GM19035 (cell line): ENCODE results near the gene PITHD1.
"Not testable (repeated sequence)": the region's sequence is repeated elsewhere in the genome, so short reads cannot be mapped to it uniquely, and the experiment has no call there.

Experiments used
- ATAC-seq: cut with Tn5 transposase; IDR thresholded peaks from one replicate; pipeline ENCODE4 v1.9.1; 2021; ENCODE audit not compliant: unreplicated experiment

The PITHD1 gene

DNA sequence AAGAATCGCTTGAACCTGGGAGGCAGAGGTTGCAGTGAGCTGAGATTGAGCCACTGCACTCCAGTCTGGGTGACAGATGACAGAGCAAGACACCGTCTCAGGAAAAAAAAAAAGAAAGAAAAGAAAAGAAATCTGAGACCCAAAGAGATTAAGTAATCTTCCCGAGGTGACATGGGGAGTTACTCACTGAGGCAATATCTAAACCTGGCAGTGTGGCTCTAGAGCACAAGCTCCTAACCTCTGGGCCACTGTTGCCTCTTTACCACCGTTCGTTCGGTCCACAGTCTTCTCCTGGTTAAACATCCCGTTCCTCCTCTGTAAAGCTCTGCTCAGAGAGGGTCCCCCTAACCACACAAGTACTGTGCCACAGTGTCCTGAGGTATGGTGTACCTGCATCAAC is 45.5 kb downstream of the PITHD1 start:
- ATAC-seq, result no peak

- no peak for ATAC-seq
Measured at GRCh38 chr1:23824711-23825075, 46.5 kb downstream of the PITHD1 start.

DNA sequence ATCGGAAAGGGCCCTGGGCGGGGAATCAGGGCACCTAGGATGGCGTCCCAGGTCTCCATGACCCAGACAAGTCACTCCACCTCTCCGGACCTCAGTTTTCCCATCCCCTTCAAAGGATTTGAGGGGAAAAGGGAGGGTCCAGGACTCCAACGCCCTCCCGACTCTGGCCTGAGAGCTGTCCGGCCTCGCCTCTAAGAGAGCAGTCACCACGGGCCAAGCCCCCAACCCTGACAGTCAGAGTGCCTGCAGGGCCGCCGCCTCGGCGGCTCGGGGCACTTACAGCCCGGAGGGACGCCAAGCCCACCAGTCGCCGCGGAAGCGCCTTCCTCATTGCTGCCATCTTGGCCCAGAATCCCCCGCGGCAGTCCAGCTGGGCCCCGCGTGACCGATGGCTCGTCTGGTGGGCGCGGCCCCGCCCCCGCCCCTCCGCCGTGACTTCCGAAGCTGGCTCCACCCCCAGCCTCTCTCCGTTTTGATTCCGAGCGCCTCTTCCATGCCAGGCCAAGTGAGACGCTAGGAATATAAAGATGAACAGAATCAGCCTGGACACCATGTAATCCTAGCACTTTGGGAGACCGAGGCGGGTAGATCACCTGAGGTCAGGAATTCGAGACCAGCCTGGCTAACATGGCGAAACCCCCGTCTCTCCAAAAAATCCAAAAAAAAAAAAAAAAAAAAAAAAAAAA is 47.0 kb downstream of the PITHD1 start, which contains the start of gene HMGCL:
Gene HMGCL, minus strand, starts transcription at position 354 of the 686 bp plus-strand sequence. Its CDS starts 14 bp downstream, at position 340.
- peak; percentile 80 for ATAC-seq

DNA sequence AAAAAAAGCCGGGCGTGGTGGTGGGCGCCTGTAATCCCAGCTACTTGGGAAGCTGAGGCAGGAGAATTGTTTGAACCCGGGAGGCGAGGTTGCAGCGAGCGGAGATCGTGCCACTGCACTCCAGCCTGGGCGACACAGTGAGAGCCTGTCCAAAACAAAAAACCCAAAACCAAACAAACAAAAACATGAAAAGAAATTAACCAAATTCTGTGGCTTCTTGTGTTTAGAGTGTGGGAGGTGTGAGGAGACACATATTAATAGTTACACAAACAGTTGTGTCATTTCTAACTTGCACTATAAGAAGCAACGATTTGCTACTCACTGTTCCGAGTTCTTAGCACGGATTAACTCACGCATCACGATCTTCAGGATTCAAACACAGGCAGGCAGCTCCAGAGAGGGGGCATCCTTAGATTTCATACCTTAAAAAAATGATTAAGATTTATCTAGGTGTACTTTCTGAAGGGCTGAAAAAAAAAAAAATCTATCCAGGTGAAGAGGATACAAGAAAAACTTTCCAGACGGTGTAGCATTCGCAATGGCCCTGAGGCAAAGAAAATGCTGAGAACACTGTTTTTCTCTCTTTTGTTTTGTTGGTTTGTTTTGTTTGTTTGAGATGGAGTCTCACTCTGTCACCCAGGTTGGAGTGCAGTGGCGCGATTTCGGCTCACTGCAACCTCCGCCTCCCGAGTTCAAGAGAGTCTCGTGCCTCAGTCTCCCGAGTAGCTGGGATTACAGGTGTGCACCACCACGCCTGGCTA is 47.7 kb downstream of the PITHD1 start:
- ATAC-seq, result no peak

DNA sequence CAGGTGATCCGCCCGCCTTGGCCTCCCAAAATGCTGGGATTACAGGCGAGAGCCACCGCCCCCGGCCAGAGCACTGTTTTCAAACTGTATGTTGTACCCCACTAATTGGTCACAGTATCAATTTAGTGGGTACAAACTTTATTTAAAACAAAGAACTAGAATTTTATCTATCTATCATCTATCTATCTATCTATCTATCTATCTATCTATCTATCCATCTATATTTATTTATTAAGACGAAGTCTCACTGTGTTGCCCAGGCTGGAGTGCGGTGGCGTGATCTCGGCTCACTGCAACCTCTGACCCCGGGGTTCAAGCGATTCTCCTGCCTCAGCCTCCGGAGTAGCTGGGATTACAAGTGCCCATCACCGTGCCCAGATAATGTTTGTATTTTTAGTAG is 48.4 kb downstream of the PITHD1 start:
- not testable (repeated sequence) for ATAC-seq

DNA sequence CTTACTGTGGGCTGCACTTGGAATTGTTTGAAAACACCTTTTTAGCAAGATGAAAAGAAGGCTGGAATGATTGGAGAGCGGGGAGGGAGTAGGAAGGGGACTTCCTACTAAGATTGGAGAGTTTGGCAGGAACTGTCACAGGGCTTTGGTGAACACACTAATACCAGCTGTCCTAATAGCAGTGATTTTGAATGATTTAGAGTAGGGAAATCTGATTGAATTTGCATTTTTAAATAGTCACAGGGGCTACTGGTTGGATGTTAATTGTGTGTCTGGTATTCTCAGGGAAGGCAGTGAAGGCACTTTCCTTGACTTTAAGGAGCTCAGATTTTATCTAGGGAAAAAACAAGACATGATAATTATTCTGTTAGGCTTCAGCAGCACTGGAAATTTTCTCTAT is 49.5 kb downstream of the PITHD1 start:
- no peak for ATAC-seq

- not testable (repeated sequence) for ATAC-seq
Measured at GRCh38 chr1:23834156-23834555, 55.9 kb downstream of the PITHD1 start.

DNA sequence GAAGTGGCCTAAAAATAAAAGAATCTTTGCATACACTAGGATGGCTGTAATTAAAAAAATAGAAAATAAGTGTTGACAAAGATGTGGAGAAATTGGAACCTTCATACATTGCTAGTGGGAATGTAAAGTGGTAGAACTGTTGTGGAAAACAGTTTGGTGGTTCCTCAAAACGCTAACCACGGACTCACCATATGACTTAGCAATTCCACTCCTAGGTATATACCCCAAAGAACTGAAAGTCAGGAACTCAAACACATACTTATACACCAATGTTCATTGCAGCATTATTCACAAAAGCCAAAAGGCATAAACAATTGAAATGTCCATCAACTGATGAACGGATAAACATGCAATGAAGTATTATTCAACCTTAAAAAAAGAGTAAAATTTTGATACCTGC is 57.8 kb downstream of the PITHD1 start:
- ATAC-seq, result no peak
